DND-41 (cell line): Measurements from ENCODE around the gene PTPRJ.
A peak's percentile ranks its signal among the peaks of the same experiment; 100 is the strongest.

Source experiments
- ATAC-seq: fragments of 200-7000 bp; cut with Tn5 transposase; 3 replicates; pipeline ENCODE4 v1.9.1; 2021; ENCODE audit warnings: low read depth; ENCODE audit not compliant: insufficient read depth
- DNase-seq: peaks from one replicate; pipeline ENCODE4 v3.0.0-alpha.2; 2020
- H2AFZ ChIP-seq: 2 replicates; pipeline ENCODE4 v1.6.0; 2012; ENCODE audit warnings: low read depth, low read length
- H3K27ac ChIP-seq: 2 replicates; pipeline ENCODE4 v1.5.1; 2012; ENCODE audit warnings: low read length, inconsistent platforms
- H3K27me3 ChIP-seq: fragments of 200-600 bp; sonication (generic); 2 replicates; pipeline ENCODE4 v1.6.0; 2012; ENCODE audit warnings: low read length, mild to moderate bottlenecking, inconsistent platforms; ENCODE audit not compliant: insufficient read depth, poor library complexity
- H3K36me3 ChIP-seq: 2 replicates; pipeline ENCODE4 v1.5.1; 2012; ENCODE audit warnings: low read length, inconsistent platforms; ENCODE audit not compliant: insufficient read depth
- H3K4me1 ChIP-seq: 2 replicates; pipeline ENCODE4 v1.5.1; 2012; ENCODE audit warnings: mild to moderate bottlenecking, low read length; ENCODE audit not compliant: insufficient read depth
- H3K4me2 ChIP-seq: 2 replicates; pipeline ENCODE4 v1.6.0; 2012; ENCODE audit warnings: mild to moderate bottlenecking, moderate library complexity, low read length, inconsistent platforms; ENCODE audit not compliant: insufficient read depth
- H3K4me3 ChIP-seq, 2 experiments: fragments of 200-600 bp in 1 of 2; shearing (Covaris generic) in 1 of 2; 2 replicates each; pipeline ENCODE4 v1.5.1; 2012 to 2016; ENCODE audit warnings: inconsistent platforms in 2 of 2, low read length in 2 of 2, mild to moderate bottlenecking in 2 of 2, low read depth in 1 of 2, moderate library complexity in 1 of 2
- H3K79me2 ChIP-seq: 2 replicates; pipeline ENCODE4 v1.6.0; 2012; ENCODE audit warnings: low read length, inconsistent platforms; ENCODE audit not compliant: insufficient read depth
- H3K9ac ChIP-seq: 2 replicates; pipeline ENCODE4 v1.6.0; 2012; ENCODE audit warnings: low read depth, mild to moderate bottlenecking, inconsistent platforms, low read length, moderate library complexity
- H3K9me3 ChIP-seq: 2 replicates; pipeline ENCODE4 v1.5.1; 2012; ENCODE audit warnings: low read length, moderate library complexity, mild to moderate bottlenecking, inconsistent platforms; ENCODE audit not compliant: insufficient read depth, severe bottlenecking
- H4K20me1 ChIP-seq: 2 replicates; pipeline ENCODE4 v1.6.0; 2012; ENCODE audit warnings: low read length; ENCODE audit not compliant: insufficient read depth
- CTCF ChIP-seq: IDR thresholded peaks from 2 replicates; pipeline ENCODE4 v1.5.1; 2012; ENCODE audit warnings: borderline replicate concordance, low read length, moderate library complexity, mild to moderate bottlenecking; ENCODE audit not compliant: poor library complexity, severe bottlenecking; ENCODE audit errors: extremely low read depth
- EZH2 ChIP-seq: IDR thresholded peaks from 3 replicates; pipeline ENCODE4 v1.6.1; 2012; ENCODE audit warnings: borderline replicate concordance, low read depth, mild to moderate bottlenecking, moderate library complexity, low read length, inconsistent platforms; ENCODE audit not compliant: severe bottlenecking

Gene PTPRJ

GRCh38 chr11:48041877-48042695 lies 61.7 kb downstream of the PTPRJ start:
- ATAC-seq = no peak
- Histone ChIP-seq H2AFZ (no peak overlapping the region), H3K4me1 (peaks cover 6% of the 10 kb centered on the region), H3K36me3 (no peaks in the 10 kb centered on the region), H3K79me2 (no peaks in the 10 kb centered on the region), H3K9ac (no peak overlapping the region), H3K4me3 (no peak overlapping the region), H3K27ac (no peak overlapping the region), H4K20me1 (no peaks in the 10 kb centered on the region; the same call in 1 of the 2 replicates), H3K27me3 (no peaks in the 10 kb centered on the region), H3K4me2 (no peak overlapping the region), H3K9me3 (no peaks in the 10 kb centered on the region)
- TF ChIP-seq EZH2 = no peak
- no peak for TF ChIP-seq CTCF
- DNase-seq = no peak

DNA sequence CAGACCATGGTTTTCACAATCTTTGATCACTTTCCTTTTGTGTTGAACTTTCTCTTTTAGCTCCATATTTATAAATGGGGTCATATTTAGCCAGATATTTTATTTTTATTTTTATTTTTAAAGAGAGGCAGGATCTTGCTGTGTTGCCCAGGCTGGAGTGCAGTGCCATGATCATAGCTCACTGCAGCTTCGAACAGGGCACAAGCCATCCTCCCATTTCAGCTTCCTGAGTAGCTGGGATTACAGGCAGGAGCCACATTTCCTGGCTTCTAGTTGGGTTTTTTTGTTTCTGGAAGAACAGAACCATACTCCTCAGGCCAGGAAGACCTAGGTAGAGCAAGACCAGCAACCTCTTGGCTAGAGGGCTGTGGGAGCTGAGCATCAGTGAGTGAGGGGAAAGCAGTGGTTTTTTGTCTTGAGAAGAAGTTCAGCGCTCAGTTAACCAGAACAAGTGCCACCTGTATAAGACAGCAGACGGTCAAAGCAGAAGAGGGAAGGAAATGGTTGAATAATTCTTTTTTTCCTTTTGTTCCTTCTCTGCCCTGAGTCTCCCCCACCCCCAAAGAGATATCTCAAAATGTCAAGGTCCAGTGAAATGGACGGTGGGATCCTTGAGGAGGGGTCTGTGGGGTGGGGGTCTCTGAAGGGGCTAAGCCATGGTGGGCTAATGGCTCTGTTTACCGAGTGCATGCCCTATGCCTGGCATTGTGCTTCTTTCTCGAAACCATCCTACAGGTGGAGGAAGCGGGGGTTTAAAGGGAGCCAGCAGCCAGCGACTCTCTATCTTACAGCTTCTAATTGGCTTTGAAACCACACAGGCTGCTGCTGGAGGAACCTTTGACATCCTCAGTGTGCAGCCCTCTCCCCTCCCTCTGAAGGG lies 63.0 kb downstream of the PTPRJ start:
- Histone ChIP-seq H3K27me3 (no peaks in the 10 kb centered on the region), H3K9ac (no peak overlapping the region), H3K4me1 (peaks cover 6% of the 10 kb centered on the region), H3K9me3 (no peaks in the 10 kb centered on the region), H3K36me3 (no peaks in the 10 kb centered on the region), H3K4me2 (no peak overlapping the region), H3K4me3 (no peak overlapping the region), H2AFZ (no peak overlapping the region), H3K79me2 (no peaks in the 10 kb centered on the region), H3K27ac (no peak overlapping the region), H4K20me1 (no peaks in the 10 kb centered on the region; the same call in 1 of the 2 replicates)
- TF ChIP-seq EZH2 (no peak), CTCF (no peak)
- DNase-seq (peak; percentile 44), ATAC-seq (peak; percentile 94)

- Histone ChIP-seq H3K36me3 (no peaks in the 10 kb centered on the region), H3K79me2 (no peaks in the 10 kb centered on the region), H3K27me3 (no peaks in the 10 kb centered on the region), H3K4me1 (peaks cover 6% of the 10 kb centered on the region), H3K4me3 (no peak overlapping the region), H4K20me1 (no peaks in the 10 kb centered on the region; the same call in 1 of the 2 replicates), H2AFZ (no peak overlapping the region), H3K4me2 (no peak overlapping the region), H3K27ac (no peak overlapping the region), H3K9ac (no peak overlapping the region), H3K9me3 (no peaks in the 10 kb centered on the region)
- ATAC-seq (no peak), DNase-seq (no peak)
- no peak for TF ChIP-seq CTCF
- no peak for TF ChIP-seq EZH2
Measured at GRCh38 chr11:48043991-48044512, 63.7 kb downstream of the PTPRJ start.
